LNCaP clone FGC (cell line): Measurements from ENCODE around the gene AMER1.
"Not testable (repeated sequence)": the region's sequence is repeated elsewhere in the genome, so short reads cannot be mapped to it uniquely, and the experiment has no call there.

Experiments used
- DNase-seq: peaks from one replicate; pipeline ENCODE4 v3.0.0-alpha.2; 2011; ENCODE audit warnings: low read depth
- H3K4me3 ChIP-seq: 2 replicates; pipeline ENCODE4 v1.5.1; 2011; ENCODE audit warnings: mild to moderate bottlenecking, low read depth, low read length, control low read depth
- TF ChIP-seq, protein P1 (sequence below): IDR thresholded peaks from 2 replicates; pipeline ENCODE4 v1.5.1; 2012; ENCODE audit warnings: mild to moderate bottlenecking; ENCODE audit not compliant: control insufficient read depth, insufficient read depth; ENCODE audit errors: extremely low read depth

The AMER1 gene

GRCh38 chrX:64205441-64205734, at the start of gene AMER1:
Gene AMER1 (minus strand): TSS chrX:64205708. CDS start chrX:64193286, 12,422 bp downstream.
- TF ChIP-seq, protein P1, sequence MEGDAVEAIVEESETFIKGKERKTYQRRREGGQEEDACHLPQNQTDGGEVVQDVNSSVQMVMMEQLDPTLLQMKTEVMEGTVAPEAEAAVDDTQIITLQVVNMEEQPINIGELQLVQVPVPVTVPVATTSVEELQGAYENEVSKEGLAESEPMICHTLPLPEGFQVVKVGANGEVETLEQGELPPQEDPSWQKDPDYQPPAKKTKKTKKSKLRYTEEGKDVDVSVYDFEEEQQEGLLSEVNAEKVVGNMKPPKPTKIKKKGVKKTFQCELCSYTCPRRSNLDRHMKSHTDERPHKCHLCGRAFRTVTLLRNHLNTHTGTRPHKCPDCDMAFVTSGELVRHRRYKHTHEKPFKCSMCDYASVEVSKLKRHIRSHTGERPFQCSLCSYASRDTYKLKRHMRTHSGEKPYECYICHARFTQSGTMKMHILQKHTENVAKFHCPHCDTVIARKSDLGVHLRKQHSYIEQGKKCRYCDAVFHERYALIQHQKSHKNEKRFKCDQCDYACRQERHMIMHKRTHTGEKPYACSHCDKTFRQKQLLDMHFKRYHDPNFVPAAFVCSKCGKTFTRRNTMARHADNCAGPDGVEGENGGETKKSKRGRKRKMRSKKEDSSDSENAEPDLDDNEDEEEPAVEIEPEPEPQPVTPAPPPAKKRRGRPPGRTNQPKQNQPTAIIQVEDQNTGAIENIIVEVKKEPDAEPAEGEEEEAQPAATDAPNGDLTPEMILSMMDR: no peak
- peak within 1 kb of the TSS; percentile 70 for H3K4me3 ChIP-seq
- DNase-seq: no peak

DNA sequence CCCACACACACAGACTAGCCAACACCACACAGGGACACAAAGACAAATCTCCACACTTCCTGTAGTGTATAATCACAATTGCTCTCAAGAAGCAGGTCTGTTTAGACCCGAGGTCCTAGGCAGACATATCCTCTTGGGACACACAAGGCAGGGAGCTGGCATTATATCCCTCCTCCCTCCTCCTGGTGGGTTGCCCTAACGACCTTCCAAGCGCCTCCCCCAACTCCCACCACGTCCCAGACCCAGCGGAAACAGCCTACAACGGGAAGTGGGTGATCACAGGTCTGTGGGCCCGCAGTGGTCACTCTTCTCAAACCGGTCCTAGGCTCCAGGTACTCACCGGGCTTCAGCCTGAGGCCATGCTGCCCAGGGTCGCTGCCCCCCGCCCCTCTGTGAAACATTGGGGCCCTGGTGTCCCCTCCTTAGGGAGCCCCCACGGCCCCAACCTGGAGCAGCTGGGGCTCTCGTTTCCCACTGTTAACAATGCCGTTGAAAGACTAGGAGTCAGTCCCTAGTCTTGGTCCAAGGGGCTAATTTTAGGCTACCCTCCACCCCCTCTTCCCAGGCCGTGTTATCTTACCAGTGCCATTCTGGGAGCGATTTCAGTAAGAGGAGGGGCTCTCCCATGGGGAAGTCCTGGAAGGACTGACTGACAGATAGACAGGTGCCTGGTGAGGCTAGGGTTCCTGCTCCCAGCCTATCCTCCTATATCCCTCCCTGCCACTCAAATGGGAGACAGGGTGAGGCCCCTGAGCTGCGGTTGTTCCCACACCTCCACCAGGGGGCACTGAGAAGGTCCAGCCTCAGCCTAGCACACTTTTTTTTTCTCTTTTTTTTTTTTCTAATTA, 24.8 kb upstream of the AMER1 start, which contains the start of gene ASB12:
TSS of gene ASB12 (minus strand) at position 485 of the 848 bp plus-strand sequence. CDS start 4,957 bp downstream, outside the sequence.
- TF ChIP-seq, protein P1: no peak
- no peak within 1 kb of the TSS for H3K4me3 ChIP-seq
- DNase-seq: no peak

- TF ChIP-seq, protein P1: peak; percentile 30; the same call in 1 of the 2 replicates
- no peak overlapping the region for H3K4me3 ChIP-seq
- DNase-seq: no peak
These were observed 23.6 kb upstream of the AMER1 start for GRCh38 chrX:64229154-64229553.

- no peak overlapping the region for H3K4me3 ChIP-seq
- no peak for DNase-seq
- TF ChIP-seq, protein P1: no peak
These were observed 12.5 kb upstream of the AMER1 start for GRCh38 chrX:64218023-64218422.

DNA sequence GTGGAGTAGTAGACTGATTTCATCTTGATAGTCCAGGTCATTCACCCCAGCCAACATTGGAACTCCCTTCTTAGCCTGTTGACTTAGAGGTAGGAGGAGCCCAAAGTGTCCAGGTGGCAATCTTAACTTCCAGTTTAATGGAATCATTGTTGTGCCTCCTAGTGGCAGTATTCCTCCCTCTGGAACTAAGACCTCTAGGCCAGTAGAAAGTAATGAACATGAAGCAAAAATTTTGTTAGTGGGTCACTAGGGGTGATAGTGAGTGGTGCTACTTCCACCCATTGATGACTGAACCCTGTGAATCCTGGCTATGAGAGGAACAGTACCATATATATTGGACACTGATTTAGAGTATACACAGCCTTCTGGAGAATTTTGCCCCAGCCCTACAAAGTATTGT, 8.5 kb upstream of the AMER1 start:
- not testable (repeated sequence) for DNase-seq, H3K4me3 ChIP-seq
- TF ChIP-seq, protein P1: peak; percentile 9; the same call in 1 of the 2 replicates

DNA sequence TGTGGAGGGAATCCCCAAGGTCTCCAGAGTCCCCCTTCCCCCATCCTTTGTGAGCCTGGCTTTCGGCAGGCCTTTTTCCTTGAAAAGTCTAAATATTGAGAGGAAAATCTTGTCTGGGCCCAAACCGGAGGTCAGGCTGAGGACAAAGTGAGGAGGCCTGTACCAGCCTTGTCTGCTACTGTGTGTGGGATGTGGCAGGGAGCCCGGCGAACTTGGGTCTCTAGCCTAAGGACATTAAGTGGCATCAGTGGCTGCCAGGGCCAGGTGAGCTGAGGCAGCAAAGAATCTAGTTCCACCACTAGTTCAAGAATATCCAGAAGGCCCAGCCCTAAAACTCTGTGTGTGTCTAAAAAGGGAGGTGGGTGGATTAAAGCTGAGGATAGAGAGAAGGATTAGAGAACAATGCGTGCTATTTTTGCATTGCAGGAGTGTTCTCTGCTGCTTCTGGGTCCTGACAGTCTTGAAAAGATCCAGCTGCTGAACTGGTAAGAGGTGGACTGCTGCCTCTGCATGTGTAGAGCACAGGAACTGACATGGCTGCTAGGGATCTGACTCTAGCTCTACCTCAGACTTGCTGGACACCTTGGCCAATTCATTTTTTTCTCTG, 1.2 kb upstream of the AMER1 start:
- peak; percentile 26 for DNase-seq
- peak overlapping the region; percentile 70 for H3K4me3 ChIP-seq
- TF ChIP-seq, protein P1: no peak
